Mucosa of gallbladder (tissue), 1 donor: Measurements from ENCODE around the gene WDFY1. TPM values are rescaled to one million over a fixed set of nuclear protein-coding genes. Genes with fewer than 3 reads are reported as not detected.

Experiments
- DNase-seq: peaks from one replicate; pipeline ENCODE4 v3.0.0-alpha.2; 2020; ENCODE audit warnings: low spot score
- total RNA-seq: library from RNA; stranded (reverse); gene quantifications from one replicate; pipeline ENCODE4 v1.2.1, GENCODE V29; 2021
- donor health status: DM: no; HTN: no; CAD: no.

The WDFY1 gene
- 51.9 TPM for total RNA-seq

DNA sequence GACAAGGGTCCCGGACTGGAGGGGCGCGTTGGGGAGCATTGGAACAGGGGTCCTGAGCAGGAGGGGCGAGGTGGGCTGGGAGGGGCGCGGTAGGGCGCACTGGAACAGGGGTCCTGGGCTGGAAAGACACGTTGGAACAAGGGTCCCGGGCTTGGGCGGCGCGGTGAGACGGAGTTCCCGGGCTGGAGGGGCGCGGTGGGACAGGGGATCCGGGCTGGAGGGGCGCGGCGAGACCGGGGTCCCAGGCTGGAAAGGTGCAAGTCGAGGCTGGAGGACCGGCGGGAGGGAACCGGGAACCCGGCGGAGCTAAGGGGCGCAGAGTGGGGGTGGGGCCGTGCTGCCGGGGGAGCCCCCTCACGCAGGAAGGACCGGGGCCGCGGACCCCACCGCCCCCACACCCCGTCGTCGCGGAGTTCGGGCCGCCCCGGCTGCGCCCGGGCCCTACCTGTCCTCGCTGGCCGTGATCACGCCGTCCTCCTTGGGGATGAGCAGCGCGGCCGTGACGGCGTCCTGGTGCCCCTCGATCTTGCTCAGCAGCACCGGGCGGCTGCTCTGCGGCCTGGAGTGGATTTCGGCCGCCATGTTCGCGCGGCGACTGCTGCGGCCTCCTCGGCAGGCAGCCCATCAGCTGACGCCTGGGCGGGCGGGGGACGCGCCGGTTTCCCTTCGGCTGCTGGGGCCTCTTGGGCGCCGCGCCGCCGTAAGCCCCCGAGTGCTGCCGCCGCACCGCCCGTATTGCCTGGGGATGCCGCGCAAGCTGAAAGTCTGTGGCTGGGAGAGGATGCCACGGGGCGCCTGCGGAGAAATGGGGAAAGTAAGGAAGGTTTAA is at the start of gene WDFY1:
Gene WDFY1 (minus strand): TSS at position 633 of the 829 bp plus-strand sequence. CDS start 51 bp downstream, at position 582.
- DNase-seq, result peak; percentile 90

DNA sequence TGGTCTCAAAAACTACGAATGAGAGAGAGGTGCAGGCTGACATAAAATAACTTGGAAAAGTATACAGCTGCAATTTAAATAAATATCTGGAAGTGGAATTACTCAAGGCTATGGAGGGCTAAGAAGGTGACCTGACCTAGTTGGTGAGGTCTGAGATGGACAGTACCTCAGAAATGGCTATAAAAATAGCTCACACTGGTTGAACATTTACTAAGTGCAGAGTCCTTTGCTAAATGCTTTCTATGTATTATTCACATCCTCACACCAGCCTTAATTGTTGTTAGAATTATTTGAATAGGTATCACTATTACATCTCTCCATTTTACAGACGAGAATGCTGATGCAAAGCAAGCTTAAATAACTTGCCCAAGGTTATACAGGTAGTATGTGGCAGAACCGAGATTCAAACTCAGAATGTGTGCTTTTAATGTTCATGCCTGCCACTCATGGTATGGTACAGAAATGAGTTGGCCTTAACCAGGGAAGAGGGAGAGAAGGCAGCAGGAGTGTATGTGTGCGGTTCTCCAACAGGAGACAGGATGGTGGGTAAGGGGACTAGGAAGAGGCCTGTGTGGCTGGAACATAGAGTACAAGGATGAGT is 49.5 kb upstream of the WDFY1 start:
- no peak for DNase-seq

GRCh38 chr2:223993634-223994232 is 48.6 kb upstream of the WDFY1 start:
- DNase-seq, result peak; percentile 73

GRCh38 chr2:223991611-223992010 is 46.5 kb upstream of the WDFY1 start:
- DNase-seq, result no peak

- DNase-seq, result no peak
Measured at GRCh38 chr2:223989856-223990232, 44.7 kb upstream of the WDFY1 start.

GRCh38 chr2:223989206-223989855 is 44.2 kb upstream of the WDFY1 start:
- DNase-seq, result peak; percentile 42

DNA sequence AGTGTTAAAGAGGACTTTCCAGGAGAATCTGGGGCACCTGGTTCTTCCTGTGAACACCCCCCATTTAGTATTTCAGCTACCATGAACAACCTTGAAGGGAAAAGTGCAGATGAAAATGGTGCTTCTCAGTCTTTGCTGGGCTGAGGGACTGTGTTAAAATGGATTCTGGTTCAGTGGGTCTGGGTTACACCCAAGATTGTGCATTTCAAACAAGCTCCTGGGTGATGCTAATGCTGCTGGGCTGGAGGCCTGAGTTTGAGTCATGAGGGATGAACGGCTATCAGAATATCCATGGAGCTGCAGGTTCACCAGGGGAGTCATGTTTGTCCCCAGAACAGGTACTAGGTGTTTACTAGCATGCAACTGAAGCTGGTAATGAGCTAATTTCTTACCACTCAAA is 36.1 kb upstream of the WDFY1 start:
- DNase-seq, result no peak

GRCh38 chr2:223980803-223981202 is 35.7 kb upstream of the WDFY1 start:
- DNase-seq, result no peak

- DNase-seq, result no peak
Measured at GRCh38 chr2:223980397-223980735, 35.2 kb upstream of the WDFY1 start.

DNA sequence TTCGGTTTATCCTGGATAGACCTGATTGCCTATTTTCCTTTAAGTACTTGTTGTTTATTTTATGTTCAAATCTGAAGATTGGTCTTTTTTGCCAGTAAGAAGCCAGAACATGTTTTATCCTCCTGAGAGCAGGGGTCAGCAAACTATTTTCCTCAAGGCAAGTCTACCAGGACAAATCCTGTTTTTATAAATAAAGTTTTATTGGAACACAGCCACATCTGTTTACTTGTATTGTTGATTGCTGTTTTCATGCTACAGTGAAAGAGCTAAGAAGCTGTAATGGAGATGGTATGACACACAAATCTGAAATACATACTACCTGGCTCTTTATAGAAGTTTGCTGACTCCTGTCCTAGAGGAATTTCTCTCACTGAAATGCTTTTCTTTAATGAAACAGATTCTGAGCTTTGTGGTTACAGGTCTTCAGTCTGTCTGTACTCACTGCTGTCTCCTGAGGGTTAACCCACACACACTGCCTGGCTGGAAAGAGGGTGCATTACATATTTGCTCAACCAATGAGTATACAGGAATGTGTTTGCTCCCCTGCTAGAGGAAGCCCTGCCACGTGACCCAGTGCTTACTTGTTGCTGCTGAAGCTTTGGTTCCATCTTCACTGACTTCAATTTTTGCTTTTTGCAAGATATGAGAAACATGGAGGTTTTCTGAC is 34.7 kb upstream of the WDFY1 start:
- DNase-seq, result no peak

DNA sequence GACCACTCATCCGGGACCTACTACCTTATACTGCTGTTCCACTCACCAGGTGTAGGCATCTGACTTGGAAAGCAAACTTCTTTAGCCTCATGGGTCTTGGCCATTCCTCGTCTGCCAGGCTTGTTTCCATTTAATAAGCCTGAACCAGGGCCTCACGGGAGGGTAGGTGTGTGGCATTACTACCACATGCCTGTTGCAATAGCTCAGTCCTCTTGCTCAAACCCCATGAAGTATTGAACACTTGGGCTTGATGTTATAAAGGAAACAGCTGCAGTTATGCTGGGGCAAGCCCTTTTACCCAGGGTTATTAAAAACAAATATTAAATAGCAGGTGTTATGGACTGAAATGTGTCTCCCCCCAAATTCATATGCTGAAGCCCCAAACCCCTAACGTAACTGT is 33.3 kb upstream of the WDFY1 start:
- no peak for DNase-seq

DNA sequence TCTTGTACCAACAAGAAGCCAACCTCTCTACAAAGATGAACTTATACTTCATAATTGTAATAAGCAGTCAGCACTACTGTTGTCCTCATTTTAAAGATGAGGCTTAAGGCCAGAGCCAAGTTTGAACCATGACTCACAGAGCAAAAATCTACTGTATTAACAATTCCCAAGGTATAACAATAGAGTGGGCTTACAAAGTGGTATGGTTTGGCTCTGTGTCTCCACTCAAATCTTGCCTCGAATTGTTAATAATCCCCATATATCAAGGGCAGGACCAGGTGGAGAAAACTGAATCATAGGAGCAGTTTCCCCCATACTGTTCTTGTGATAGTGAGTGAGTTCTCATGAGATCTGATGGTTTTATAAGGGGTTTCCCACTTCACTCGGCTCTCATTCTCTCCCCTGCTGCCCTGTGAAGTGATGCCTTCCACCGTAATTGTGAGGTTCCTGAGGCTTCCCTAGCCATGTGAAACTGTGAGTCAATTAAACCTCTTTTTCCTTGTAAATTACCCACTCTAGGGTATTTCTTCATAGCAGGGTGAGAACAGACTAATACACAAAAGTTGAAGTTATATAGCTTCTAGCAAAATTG is 31.6 kb upstream of the WDFY1 start:
- no peak for DNase-seq

- no peak for DNase-seq
Measured at GRCh38 chr2:223973606-223974005, 28.5 kb upstream of the WDFY1 start.

DNA sequence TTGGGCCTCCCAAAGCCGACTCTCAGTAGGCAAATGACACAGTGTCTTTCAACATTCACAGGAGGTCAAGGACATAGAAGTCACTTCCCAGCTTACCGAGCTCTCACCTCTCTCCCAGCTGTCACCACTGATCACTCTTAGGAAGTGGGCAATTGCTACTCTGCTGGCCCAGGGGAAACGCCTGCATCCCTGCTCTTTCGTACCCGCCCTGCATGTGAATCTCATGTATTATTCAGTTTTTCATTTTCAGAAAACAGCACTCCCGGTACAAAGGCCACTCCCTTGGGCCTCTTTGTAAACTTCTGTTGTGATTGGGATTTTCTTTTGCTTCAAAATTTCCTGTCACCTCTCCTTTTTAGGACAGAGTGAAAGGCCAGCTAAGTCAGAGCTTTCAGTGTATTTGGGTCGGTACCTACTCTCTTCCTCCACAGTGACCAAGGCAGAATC is 27.5 kb upstream of the WDFY1 start:
- DNase-seq, result no peak

DNA sequence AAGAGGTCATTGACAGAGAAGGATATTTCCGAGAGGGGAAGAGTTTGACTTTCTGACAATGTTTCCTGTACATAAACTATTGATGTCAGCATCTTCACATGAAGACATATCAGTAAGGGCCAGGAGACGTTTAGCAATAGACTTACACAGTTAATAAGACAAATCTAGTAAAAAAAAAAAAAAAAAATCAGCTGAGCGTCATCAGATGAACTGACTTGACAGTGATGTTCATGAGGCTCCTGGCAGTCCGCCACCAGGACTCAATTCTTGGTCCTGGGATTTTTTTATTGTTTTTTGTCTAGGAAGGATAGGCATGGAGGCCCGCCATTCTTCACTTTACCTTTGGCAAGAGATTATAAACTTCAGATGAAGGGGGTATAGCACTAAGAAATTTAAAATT is 26.6 kb upstream of the WDFY1 start:
- no peak for DNase-seq

DNA sequence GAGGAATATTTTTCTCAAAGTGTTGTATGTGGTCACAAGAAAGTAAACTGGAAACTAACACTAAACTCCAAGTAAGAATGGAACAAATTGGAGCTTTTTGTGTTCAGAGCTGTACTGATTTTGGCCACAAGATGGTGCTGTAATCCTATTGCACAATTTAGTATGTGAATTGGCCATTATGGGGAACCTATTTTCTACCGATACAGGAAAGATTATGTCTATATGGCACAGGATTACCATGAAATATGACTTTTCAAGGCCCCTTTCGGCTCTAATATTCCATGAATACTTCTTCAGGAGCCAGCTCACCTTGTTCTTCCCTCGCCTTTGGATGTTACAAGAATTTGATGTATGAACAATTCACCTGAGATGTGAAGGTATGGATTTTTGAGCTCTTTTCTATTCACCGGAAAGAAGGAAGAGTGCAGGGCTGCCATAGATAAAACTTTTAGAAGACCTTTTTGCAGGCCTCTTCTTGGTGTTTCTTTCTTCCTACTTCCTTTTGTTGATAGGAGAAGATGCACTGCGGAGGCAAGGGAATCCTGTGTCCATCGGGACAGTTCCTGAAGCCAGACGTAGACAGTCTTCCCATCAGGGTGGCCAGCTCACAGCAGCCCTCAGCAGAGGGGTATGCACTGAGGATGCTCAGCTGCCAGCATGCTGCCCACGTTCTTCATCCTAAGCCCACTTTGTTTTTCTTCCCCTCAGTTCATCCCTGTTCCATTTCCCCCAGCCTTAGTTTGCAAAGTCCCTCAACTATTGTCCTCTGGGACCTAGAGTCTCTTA is 25.4 kb upstream of the WDFY1 start:
- peak; percentile 68 for DNase-seq

GRCh38 chr2:223969856-223970255 is 24.7 kb upstream of the WDFY1 start:
- DNase-seq, result no peak

GRCh38 chr2:223969315-223969714 is 24.2 kb upstream of the WDFY1 start:
- DNase-seq, result no peak

GRCh38 chr2:223967981-223968380 is 22.8 kb upstream of the WDFY1 start:
- no peak for DNase-seq

DNA sequence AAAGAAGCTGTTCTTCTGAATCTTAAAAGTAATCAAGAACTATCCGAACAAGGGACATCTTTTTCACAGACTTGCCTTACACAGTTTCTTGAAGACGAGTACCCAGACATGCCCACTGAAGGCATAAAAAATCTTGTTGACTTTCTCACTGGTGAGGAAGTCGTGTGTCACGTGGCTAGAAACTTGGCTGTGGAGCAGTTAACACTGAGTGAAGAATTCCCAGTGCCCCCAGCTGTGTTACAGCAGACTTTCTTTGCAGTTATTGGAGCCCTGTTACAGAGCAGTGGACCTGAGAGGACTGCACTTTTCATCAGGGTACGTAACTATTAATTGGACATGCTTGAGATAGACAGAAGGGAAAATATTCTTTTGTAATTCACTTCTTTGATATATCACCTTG is 14.6 kb upstream of the WDFY1 start:
- DNase-seq, result peak; percentile 30
